GM21825 (cell line): ENCODE data around the gene DHRS4.

Experiments
- ATAC-seq: cut with Tn5 transposase; IDR thresholded peaks from one replicate; pipeline ENCODE4 v1.9.1; 2021; ENCODE audit warnings: mild to moderate bottlenecking, moderate library complexity; ENCODE audit not compliant: unreplicated experiment

DHRS4 gene

DNA sequence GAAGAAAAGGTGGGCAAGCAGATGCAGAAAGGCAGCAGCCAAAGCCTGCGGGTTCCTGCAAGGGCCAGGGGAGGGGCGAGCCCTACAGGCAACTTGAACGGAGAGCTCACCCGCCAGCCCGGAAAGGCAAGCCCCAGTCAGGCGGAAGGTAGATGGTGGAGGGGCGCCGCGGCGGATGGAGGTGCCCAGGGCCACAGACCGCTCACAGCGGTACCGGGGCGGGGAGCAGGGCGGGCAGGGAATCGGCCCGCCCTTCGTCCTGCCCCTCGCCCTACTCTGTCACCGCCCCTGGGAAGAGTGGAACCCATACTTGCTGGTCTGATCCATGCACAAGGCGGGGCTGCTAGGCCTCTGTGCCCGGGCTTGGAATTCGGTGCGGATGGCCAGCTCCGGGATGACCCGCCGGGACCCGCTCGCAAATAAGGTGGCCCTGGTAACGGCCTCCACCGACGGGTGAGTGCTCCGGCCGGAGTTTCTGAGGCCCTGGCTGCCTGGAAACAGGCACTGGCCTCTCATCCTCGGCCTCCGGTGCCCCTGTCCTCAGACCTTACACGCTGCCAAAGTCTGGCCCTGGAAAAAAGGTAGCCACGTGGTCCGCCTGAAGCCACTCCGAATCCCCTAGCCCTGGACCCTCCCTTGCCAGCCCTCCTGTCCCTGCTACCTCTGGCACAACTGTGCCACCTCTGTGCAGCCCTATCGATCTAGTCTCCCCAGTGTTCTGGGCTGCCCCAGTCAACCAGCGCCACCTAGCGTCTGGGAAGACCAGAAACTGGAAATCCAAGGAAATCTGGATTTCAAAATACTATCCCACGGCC, at the start of gene DHRS4:
TSS of gene DHRS4 (plus strand) at position 307 of the 815 bp plus-strand sequence. CDS start at position 326, 19 bp downstream.
- peak; percentile 91 for ATAC-seq

DNA sequence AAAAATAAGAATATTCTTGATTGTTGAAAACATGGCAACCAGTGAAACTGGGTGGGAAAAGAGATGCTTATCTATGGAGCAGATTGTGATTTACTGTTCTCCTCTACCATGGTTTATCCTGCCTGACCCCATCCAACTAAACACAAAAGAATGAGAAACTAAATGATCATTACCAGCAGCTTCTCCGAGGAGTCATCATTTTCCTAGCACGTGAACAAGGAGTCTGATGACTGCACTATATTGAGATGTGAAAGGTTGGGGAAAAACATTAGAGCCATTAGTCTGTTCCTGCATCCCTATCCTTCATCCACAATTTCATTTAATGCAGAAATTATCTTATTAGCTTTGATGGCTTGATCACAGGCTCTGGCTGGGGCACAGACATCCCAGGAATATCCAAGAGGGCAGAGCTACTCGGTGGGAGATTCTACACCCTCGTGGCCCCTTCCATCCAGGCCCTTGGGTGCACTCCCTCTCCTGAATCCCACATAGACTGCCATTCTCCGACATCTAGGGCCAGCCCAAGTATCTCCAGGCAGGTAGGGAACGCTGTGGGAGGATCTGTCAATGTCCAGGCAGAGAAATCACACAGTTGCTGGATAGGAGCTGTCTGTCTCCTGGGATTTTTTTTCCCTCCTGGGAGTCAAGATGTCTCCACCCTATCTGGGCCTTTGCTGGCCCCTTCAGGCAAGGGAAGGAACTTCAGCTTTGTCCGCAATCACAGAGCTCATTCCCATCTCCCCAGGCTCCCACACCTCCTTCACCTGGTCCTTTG, 43.3 kb upstream of the DHRS4 start:
- ATAC-seq: no peak

DNA sequence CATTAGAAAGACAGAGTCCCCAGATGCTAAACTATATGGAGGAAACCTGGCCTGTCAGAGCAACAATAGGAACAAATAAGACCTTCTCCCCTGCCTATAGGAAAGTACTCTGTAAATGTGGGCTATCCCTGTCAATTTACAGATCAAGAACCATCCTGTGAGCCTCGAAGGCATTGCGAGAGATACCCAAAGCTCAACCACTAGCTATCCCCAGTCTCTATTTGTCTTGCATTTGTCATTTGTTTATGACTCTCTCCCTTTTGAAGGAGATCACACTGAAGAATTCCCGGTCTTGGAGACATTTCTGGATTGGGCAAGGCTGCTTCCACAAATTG, 42.7 kb upstream of the DHRS4 start:
- ATAC-seq: no peak

DNA sequence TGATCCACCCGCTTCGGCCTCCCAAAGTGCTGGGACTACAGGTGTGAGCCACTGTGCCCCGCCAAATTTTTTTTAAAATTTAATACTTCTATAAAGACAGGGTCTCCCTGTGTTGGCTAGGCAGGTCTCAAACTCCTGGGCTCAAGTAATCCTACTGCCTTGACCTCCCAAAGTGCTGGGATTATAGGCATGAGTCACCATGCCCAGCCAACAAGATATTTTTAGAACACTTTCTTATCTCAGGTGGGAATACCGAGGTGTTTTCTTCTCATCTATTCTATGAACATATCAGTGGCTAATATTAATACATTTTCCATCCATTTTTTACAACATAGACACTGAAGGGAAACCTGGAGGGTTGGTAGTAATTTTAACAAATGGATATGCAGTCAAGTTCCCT, 38.0 kb upstream of the DHRS4 start:
- no peak for ATAC-seq

DNA sequence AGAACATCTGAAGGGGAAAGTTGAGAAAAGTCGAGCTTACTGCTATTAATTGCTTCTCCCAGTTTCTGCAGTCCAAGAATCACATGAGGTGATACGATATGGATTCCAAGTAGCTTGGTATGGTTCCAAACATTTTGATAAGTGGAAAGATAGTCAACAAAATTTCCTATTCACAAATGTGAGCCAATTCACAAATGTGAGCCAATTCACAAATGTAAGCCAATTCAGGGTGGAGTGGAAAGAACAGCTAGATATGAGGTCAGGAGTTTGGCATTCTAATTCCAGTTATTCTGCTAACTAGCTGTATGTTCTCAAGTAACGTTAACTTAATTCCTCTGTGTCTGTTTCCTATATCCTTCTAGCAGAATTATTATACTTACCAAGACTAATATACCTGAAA, 37.6 kb upstream of the DHRS4 start:
- ATAC-seq: no peak

DNA sequence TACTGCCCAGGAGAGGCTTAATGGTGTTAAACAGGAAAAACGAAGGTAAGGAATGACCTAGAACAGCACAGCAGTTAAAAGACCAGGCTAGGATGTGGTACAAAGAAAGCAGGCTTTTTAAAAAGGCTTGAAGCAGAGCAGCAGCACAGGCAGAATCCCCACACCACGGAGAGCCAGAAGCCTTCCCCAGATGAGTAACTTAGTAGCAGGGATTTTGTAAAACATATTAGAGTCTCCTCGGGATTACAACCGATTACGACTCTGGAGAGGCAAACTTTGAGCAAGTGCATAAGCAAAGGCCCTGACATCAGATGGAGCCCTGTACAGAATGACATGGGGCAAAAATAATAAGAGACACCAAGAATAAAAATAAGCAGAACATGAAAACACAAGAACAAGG, 37.1 kb upstream of the DHRS4 start:
- ATAC-seq: no peak

DNA sequence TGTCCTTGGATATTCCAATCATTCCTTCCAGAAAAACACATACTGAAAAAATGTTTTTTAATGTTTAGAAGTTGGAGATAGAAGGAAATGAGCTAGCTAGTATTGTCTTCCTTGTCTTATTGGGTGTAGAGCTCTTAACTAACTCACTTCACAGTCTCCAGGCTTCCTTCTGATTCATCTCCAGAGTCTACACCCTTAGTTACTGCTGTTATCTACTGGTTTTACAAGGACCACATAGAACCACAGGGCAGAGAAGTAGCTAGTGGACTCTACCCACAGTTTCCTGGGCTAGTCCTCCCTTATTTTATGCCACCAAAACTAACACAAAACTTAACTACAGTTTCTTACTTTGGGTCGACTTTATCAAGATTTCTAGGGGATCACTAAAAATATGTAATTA, 31.0 kb upstream of the DHRS4 start:
- ATAC-seq: no peak

DNA sequence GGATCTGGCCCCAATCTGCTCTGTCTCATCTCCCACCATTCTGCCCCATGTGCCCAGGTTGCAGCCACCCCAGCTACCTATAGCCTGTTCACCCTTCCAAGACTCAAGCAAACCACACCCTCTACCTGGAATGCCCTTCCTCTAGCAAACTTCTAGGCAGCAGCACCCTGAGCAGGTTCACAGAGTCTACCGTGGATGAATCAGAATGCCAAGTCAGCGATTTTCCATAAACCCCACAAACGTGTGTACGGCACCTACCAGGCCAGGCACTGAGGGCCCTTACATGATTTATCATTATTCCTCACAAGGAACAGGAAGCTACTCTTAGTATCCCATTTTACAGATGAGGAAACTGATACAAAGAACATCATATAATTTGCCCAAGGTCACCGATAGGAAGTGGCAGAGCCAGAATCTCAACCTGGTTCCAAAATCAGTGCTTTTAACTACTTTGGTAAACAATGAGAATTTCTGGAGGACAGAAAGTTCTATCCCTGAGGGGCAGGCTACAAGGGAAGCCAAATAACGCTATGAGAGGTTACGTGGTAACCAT, 28.0 kb upstream of the DHRS4 start:
- no peak for ATAC-seq

DNA sequence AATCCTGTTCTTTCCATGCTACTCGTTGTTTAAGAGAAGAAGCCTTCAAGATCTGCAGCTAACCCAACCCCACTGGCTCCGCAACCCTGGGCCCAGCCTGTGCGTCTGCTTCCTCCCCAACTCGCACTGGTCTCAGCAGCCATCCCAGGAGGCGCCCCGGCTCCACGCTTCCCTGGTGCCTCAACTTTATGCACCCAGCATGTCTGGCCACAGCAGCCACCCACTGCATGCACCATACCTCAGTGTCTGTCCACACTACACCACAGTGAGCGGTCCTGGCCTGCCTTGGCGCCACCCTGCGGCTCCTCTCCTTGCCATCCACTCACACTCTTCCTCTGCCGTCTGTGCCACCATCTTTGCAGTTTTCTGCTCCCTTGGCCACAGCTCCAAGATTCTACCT, 27.0 kb upstream of the DHRS4 start:
- no peak for ATAC-seq

DNA sequence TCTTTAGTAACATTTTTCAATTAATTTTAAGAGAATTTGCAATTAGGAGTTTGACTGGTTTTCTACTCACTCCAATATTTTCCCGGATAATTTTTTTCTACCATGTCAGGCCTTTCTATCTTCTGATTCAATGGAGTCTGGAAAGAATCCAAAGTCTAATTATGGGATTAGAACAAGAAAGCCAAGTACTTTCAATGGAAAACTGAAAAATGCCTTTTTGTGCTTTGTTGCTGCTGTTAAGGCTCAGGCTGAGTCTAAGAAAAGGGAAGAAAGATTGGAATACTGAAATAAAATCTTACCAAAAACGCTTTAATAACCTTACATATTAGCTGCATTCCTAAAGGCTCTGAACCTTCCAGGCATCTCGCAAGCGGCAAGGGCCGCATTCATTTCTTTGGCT, 24.4 kb upstream of the DHRS4 start:
- ATAC-seq: no peak

DNA sequence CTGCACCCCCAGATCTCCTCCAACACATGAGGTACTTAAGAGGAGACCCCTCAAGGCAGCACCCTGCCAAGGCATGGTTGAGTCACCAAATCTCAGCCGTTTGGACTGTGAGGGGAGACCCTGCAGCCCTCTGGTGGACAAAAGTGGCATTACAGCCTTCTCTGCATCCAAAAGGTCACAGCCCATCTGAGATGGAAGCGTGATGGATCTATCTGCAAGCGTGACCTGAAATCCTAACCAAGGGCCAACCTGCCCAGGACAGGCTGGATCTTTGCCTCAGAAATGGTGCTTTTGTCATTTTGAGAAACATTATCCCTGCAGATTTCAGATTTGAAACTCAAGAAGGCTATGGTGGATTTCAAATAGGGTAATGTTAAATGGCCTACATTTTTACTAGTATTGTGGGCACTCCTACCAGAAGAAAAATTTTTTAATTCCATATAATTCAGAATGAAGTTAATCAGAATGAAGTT, 23.7 kb upstream of the DHRS4 start:
- peak; percentile 61 for ATAC-seq

DNA sequence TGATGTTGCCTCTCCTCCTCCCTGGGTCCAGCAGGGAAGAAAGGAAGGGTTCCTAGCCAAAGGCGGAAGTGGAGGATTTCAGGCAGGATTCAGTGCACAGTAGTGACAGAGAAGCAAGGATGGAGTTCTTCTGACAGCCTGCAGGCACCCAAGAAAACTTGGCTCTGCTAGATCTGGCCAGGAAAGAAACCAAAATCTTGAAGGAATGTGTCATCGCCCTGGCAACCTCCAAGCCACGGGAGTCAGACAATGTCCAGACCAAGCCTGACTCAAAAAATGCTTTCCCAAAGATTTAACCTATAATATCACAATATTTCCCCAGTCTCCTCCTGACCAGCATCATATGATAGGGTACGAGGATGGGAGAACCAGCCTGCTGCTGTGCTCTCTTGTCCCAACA, 22.8 kb upstream of the DHRS4 start:
- ATAC-seq: no peak

DNA sequence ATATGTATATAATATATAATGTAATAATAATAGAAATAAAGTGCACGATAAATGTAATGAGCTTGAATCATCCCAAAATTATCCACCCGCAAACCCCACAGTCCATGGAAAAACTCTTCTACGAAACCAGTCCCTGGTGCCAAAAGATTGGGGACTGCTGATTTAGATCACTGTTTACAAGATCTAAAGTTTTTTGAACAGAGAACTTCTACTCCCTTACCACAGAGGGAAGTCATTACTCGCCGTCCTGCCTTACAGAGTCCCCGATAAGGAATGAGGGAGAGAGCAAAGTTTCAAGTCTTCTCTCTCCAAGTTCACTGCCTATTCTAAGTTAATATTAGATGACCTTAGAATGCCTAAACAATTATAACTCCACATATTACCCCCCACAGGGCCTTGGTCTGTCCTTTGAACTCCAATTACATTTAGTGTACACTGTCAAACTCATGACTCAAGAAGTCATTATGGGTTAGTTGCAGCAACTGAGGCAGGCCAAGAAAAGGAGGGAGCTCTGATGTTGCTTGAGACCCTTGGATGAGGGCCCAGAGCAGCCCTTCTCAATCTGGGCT, 21.8 kb upstream of the DHRS4 start:
- ATAC-seq: no peak

DNA sequence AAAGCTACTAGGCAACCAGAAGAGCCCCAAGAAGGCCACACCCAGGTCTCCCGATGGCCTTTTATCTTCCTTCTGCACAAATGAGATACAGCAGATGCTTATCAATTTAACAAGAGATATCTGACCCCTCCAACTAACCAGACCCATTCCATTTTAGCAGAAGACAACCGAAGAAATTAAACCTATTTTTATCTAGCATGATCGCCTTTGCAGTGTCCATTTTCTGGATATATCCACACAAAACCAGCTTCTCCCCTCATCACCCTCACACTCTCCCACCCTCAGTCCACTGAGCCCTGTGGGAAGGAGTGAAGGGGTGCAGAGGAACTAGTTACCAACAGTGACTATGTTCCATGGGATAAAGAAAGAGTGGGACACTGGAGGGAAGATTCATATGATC, 20.9 kb upstream of the DHRS4 start:
- ATAC-seq: no peak

DNA sequence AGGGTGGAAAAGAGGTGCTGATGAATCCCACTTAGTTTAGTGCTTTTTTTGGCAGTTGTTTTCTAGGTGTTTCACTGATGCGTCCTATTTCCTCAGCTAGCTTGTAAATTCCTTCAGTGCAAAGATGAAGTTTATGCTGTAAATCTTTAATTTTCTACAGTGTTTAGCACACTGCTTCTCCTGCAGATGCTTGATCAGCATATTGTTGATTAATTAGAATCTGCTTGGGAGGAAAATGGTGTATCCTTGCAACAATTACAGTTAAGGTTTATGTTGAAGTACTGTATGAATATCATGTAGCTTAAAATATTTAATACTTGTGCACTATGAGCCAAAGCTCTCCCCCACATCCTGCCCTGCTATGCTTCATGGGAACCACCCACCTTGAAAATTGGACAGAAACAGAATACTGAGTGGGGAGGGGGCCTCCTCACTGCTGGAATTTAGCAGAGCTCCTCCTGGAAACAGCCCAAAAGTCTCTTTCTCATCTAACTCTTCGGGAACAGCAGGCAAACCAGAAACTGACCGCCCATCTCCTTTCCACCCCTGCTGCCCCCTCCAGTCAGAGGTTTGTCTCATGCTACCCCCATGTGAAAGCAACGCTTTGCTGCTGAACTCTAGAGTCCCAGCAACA, 20.3 kb upstream of the DHRS4 start:
- no peak for ATAC-seq

DNA sequence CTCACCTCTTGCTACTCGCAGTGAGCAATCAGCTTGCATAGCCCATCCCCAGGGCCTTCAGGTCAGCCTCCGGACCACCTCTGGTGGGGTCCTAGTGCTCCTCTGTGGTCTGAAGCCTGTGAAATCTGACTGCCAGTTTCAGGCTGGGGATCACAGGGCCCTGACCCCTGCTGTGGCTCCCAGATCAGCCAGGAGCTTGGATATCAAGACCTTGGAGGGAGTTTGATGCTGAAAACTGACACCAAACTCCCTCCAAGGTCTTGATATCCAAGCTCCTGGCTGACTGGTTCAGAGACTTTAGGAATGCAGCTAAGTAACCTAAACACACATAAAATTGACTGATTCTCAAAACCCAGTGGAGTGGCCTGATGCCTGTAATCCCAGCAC, 19.8 kb upstream of the DHRS4 start:
- no peak for ATAC-seq

DNA sequence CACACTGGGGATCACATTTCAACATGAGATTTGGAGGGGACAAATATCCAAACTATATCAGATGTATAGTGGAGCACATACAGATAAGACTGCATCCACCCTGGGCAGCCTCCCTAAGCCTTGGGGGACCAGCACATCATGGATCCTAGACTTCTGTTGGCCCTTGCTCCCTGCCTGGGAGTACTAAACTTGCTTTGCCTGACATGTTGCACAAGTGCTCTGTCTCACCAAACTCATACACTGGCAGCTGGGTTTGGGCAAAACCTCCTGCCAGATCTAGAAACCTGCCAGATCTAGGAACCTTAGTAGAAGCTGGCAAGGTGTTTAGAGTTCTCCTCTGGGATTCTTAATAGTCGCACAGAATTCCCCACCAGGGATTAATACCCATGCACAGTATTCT, 18.4 kb upstream of the DHRS4 start:
- ATAC-seq: no peak

DNA sequence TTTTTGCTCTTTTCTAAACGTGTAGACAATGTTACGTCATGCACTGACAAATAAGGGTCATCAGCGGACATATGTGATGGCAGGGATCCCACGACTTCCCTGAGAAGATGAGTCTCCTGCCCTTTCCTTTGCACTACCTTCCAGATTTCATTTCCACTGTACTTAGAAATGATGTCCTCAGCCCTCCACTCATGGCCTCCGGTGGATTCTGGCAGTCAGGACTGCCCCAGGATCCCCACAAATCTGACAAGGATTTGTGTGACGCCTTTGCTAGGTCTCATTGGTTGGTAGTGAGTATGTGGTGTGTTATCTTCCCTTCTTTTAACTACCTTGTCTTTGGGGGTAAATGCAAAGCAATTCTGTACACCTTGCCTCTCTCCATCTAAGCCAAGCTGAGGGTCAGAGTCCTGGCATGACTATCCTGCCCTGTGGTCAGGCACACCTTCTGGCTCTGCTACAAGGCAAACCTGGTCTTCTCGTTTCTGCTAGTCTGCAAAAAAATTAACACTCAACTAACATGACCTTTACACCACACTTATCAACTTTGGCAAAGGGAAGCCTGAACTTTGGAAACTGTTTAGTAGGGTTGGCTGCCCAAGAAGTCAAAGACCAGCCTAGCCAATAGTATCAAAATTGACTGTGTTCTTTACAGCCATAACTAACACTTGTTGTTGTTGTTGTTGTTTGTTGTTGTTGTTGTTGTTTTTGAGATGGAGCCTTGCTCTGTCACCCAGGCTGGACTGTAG, 17.3 kb upstream of the DHRS4 start:
- ATAC-seq: no peak

DNA sequence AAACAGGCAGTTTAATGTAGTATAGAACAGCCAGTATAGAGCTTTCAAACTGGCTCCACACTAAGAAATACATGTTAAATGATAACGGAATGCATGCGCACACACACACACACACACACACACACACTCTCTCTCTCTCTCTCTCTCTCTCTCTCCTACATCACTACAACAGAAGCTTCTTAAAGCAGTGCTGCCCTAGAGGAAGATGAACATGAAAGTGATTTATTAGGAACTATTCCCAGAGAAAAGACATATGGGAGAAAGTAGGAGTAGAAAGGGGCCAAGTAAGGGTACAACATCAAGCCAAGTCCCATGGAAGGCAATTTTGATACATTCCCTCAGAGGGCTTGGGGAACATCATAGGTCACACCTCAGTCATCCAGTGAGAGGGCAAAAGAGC, 16.4 kb upstream of the DHRS4 start:
- ATAC-seq: no peak

DNA sequence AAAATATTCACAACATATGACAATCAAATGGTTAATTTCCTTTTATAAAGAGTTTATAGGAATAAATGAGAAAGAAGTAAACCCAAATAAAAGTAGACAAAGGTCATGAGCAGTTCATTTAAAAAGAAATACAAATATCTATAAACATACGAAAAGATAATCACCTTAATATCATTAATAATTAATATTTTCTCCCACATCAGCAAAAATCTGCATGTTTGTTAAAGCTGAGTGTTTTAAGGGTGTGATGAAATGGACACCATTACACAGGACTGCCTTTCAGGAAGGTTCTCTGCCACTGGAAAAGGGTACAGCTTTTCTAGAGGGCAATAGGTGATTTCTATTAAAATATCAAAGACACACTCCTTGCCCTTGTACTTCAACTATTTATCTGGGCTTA, 14.7 kb upstream of the DHRS4 start:
- no peak for ATAC-seq
